GM19328 (cell line): ENCODE data around the gene EML4.
A peak's percentile ranks its signal among the peaks of the same experiment; 100 is the strongest.
"Not testable (repeated sequence)": the region's sequence is repeated elsewhere in the genome, so short reads cannot be mapped to it uniquely, and the experiment has no call there.

ENCODE experiments used
- ATAC-seq: cut with Tn5 transposase; IDR thresholded peaks from one replicate; pipeline ENCODE4 v1.9.1; 2021; ENCODE audit warnings: mild to moderate bottlenecking, moderate library complexity; ENCODE audit not compliant: unreplicated experiment

Gene EML4

DNA sequence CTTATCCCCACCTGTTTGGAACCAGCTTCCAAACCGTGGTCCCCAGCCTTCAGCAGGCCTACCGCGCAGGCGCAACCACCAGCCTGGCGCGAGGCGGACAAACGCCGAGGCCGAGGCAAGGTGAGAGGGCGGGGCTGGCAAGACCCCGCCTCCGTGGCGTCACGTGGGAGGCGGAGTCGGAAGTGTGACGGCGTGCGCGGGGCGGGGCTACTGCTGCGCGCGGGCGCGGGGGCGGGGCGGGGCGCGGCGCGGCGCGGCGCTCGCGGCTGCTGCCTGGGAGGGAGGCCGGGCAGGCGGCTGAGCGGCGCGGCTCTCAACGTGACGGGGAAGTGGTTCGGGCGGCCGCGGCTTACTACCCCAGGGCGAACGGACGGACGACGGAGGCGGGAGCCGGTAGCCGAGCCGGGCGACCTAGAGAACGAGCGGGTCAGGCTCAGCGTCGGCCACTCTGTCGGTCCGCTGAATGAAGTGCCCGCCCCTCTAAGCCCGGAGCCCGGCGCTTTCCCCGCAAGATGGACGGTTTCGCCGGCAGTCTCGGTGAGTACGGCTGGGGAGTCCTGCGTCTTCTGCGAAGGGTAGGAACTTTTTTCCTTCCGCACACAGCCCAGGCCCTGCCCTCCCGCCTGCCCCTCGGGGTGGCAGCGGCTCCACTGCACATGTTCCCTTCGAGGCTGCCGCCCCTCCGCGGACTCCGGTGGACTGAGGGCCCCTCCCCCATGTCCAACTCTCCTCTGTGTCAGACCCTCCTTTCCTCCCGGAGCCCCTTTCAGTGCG, at the start of gene EML4:
Gene EML4, plus strand, starts transcription at position 254 of the 774 bp plus-strand sequence. Its CDS starts 259 bp downstream, at position 513.
- ATAC-seq, result peak; percentile 80

DNA sequence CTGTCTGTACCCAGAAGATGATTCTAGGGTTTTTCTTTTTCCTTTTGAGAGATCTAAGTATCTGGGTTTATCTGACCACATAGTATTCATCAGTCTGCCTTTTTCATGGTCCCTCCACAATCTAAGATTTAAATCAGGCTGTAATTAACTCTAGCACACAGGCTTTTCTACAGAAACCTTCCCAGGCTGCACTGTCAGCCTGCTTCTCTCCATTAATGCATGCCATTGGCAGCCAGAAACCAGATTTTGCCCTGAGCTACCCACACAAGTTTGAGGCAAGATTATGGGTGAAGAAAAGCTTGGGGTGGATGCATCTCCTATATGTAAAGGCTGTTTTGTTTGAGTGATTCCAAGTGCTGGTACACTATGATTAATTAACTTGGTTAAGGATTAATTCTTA, 45.7 kb upstream of the EML4 start:
- no peak for ATAC-seq

DNA sequence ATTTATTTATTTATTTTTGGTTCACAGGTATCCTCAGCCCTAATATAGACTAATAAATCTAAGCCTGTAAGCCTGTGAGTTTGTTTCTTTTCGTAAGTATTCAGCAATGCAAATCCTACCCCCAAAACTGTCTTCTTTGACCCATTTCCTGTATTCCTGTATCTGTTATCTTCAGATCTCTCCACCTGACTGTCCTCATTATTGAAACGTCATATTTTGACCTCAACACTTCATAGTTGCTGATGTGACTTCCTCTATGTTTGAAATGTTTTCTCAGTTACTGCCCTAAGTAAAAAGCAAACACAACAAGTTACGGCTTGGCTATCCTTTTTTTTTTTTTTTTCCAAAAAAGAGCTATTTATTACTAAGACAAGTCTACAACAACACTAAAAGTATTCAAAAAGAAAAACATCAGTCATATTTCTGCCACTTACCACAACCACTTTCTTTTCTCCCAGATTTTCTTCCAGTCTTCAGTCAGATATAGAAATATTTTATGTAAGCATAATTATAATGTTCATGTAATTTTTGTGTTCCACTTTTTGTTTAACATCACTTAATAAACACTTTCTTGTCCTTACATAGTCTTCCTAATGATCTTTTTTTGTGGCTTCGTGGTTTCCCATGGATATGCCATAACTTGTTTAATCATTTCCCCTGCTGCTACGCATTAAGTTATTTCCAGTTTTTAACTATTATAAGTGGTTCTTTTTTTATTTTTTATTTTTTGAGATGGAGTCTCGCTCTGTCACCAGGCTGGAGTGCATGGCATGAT, 45.0 kb upstream of the EML4 start:
- ATAC-seq, result no peak

DNA sequence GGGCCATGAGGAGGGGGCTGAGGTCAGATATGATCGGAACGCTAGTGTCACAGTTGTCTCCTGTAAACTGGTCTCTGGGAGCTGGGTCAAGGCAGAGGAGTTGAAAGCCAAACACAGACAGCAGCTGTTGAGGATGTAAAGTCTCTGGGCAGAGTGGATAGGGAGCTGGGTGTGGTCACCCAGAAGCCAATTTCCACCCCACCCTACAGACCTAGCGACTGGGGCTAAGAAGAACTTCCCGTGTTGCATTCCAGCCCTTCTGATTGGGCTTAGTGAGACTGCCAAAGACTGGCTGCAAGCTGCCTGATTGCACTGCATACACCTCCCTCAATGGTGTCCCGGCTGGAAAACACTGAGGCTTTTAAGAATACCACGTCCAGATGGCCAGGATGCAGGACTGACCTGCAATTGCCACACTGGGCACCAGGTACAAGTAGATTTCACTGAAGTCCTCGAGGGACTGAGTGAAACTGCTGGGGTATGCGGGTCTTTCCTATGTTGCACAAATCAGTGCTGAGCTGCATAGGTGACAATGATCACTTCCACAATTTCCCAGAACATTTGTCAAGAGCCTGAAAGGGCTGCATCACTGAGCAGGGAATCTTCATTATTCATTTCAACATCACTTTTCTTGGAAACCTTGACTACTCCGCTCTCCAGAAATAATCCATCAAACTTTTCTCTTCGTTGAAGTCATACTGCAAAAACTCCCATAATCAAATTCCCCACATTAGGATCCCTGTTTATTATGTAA, 43.1 kb upstream of the EML4 start:
- ATAC-seq, result no peak

- peak; percentile 12 for ATAC-seq
Observed at GRCh38 chr2:42126873-42127272, 42.3 kb upstream of the EML4 start.

- peak; percentile 63 for ATAC-seq
Observed at GRCh38 chr2:42127425-42128424, 41.4 kb upstream of the EML4 start.

DNA sequence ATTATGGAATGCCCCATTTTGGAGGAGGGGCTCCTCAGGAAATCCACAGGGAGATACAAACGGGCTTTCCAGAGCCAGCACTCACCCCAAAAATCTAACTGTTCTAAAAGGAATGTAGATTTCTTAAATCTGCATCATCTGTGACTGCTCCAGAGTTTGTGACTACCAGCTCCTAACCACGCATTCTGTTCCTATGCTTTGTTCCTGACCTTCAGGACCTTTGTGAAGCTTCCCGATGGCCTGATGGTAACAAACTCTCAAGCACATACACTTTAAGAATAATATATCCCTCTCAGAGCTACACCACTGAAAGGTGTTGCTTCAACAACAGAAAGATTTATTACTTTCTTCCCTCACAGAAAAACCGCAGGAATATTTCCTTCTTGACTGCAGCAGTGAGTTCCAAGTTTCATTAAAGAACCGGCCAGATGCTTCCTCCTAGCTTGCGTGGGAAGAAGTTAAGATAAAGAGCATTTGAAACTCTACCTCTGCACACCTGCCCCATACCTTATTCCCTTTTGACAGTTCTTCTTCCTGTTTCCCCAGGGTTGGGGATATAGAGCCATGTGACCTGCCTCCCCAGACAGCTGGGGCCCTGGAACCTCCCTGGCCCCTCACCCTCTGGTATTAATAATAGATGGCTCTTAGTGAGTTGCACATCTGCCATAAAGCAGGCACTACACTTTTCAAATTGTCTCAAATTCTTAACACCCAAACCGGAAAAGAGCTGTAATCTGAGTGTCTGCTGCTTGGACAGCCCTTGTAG, 40.2 kb upstream of the EML4 start:
- ATAC-seq, result no peak

GRCh38 chr2:42129487-42129852, 39.7 kb upstream of the EML4 start:
- ATAC-seq, result no peak

DNA sequence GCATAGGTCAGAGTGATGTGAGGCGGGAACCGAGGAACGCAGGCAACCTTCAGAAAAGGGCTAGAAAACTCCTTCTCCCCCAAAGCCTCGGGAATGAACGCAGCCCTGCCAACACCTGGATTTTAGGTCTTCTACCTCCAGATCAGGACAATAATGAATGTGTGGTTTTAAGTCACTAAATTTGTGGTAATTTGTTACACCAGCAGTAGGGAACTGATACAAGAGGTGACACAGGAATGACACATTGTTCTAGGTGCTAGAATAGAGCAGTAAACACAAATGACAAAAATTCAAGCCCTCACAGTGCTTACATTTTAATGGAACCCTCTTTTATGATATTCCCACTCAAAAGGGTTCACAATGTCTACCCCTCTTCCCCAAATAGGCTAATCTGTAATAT, 39.2 kb upstream of the EML4 start:
- no peak for ATAC-seq

DNA sequence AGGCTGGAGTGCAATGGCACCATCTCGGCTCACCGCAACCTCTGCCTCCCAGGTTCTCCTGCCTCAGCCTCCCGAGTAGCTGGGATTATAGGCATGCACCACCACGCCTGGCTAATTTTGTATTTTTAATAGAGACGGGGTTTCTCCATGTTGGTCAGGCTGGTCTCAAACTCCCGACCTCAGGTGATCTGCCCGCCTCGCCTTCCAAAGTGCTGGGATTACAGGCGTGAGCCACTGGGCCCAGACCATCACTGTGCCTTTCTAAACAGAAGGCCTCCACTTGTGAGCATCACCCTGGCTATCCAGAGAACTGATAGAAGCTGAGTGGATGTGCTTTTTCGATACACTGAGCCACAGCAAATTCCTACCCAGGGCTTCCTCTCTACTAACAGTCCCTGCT, 38.3 kb upstream of the EML4 start:
- ATAC-seq, result not testable (repeated sequence)

GRCh38 chr2:42132191-42132965, 36.8 kb upstream of the EML4 start:
- ATAC-seq, result no peak

GRCh38 chr2:42132966-42133641, 36.0 kb upstream of the EML4 start:
- ATAC-seq, result peak; percentile 76

DNA sequence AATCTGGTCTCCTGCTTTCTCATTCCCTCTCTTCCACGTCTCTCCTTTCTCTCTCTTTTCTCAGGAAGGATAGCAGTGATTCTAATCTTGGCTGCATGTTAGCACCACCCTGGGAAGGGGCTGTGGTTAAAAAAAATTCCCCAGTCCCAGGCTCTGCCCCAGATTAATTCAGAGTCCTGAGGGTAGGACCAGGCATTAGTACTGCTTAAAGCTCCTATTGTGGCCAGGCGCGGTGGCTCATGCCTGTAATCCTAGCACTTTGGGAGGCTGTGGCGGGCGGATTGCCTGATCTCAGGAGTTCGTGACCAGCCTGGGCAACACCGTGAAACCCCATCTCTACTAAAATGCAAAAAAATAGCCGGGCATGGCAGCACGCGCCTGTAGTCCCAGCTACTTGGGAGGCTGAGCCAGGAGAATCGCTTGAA, 35.4 kb upstream of the EML4 start:
- no peak for ATAC-seq

DNA sequence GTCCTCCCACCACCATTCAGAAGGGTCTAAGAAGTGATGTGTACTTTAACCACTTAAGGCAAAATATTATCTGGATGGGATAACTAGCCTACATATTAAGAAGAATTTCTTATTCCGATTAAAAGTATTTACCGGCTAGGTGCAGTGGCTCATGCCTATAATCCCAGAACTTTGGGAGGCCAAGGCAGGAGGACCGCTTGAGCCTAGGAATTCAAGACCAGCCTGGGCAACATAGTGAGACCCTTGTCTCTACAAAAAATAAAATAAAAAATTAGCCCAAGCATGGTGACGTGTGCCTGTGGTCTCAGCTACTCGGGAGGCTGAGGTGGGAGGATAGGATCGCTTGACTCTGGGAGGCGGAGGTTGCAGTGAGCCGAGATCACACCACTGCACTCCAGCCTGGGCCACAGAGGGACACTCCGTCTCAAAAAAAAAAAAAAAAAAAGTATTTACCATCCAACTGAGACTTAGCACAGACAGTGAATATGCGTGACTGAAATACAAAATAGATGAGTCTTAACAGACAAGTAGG, 34.7 kb upstream of the EML4 start:
- ATAC-seq, result not testable (repeated sequence)

- ATAC-seq, result no peak
Observed at GRCh38 chr2:42135381-42136312, 33.5 kb upstream of the EML4 start.

DNA sequence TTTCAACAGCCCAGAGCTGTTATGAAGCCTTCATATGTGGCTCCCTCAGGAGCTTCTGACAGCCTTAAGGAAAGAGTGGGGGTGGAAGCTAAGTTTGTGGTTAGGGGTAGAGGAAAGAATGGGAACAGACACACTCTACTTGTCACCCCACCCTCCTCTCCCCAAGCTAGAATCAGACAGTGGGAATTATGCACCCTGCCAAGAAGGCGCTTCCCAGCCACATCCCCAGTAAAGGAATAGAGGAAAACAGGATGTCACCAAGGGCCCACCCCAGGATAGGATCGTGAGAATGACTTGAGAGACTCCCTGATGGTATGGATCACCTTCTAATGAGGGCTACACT, 32.4 kb upstream of the EML4 start:
- ATAC-seq, result no peak
